ENCODE measurements around the gene ERBB4.

- TF ChIP-seq CTCF (IDR thresholded peaks at IDR 0.05) (peak; percentile 16; the same call in 1 of the 2 replicates), POLR2AphosphoS5 (IDR thresholded peaks at IDR 0.05; ENCODE audit: low read depth, low read length) (no peak)
These were observed 6.0 kb downstream of the ERBB4 start for GRCh38 chr2:212532585-212532984.
